Mesothelial cell of epicardium (in vitro differentiated cells): ENCODE results near the gene CACNA1B. TPM values are rescaled to one million over a fixed set of nuclear protein-coding genes. Genes with fewer than 3 reads are reported as not detected.

Source experiments
- DNase-seq, 2 experiments: peaks; one replicate each; pipeline ENCODE4 v3.0.0; 2021; ENCODE audit warnings: low spot score in 2 of 2; ENCODE audit not compliant: unreplicated experiment in 2 of 2
- H3K27ac Mint-ChIP-seq: 2 replicates; pipeline ENCODE4 v1.8.0; 2021; ENCODE audit warnings: mixed read lengths
- H3K27me3 Mint-ChIP-seq: 2 replicates; pipeline ENCODE4 v1.8.0; 2021; ENCODE audit warnings: low read depth, mixed read lengths
- H3K36me3 Mint-ChIP-seq: 2 replicates; pipeline ENCODE4 v1.8.0; 2021; ENCODE audit warnings: mixed read lengths
- H3K4me1 Mint-ChIP-seq: 2 replicates; pipeline ENCODE4 v1.8.0; 2021; ENCODE audit warnings: mixed read lengths
- H3K4me3 Mint-ChIP-seq: 2 replicates; pipeline ENCODE4 v1.8.0; 2021; ENCODE audit warnings: mild to moderate bottlenecking, moderate library complexity, mixed read lengths
- H3K9me3 Mint-ChIP-seq: 2 replicates; pipeline ENCODE4 v1.8.0; 2021; ENCODE audit warnings: mixed read lengths
- CTCF ChIP-seq: fragments of 200-600 bp; sonication (generic); IDR thresholded peaks from one replicate; pipeline ENCODE4 v1.5.0; 2021; ENCODE audit warnings: antibody characterized with exemption; ENCODE audit not compliant: unreplicated experiment
- total RNA-seq: library from RNA; stranded (reverse); gene quantifications from 3 replicates; pipeline ENCODE4 v1.2.1, GENCODE V29; 2021

Gene CACNA1B
- total RNA-seq, 1 donor from 2014 or later: 0.87 TPM

DNA sequence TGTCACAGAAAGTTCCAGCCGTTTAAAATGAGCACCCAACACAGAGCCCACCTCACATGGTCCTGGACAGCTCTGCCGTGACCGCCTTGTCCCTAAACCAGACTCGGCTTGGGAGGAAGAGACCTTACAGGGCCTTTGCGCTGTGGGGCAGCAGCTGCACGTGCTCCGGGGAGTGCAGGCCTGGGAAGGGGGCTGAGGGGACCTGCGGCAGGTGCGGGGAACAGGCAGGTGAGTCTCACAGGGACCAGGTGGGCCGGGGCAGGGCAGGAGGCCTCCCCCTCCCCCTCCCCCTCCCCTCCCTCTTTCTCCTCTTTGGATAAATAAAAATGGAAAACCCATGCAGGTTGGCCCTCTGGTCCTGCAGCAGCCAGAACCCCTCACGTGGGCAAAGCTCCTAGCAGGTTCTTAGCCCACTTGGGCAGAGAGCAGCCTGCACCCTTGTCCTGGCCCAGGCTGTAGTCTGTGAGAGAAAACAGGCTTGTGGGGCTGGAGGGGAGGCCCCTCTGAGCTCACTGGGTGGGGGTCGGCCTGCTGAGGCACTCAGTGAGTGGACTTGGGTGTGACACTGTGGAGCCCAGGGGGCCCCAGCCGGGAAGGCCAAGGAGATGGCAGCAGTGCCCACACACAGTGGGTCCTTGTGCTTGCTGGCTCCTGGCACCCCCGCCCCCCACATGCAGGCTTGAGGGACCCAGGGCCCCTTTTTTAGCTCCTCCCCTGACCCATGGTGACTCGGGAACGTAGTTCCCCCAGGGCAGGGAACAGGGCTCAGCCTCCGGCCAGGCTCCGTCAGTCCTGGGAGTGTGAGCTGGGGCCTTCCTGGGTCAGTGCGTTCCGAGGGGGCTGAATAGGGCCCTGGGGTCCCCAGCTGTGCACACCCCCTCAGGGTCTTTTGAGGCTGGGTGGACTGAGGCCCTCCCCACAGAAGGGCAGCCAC is 40.0 kb upstream of the CACNA1B start:
- no peak for TF ChIP-seq CTCF
- no peak for DNase-seq
- no peaks in the 10 kb centered on the region for H3K27me3 Mint-ChIP-seq
- H3K9me3 Mint-ChIP-seq: peaks cover 15% of the 10 kb centered on the region
- no peak overlapping the region for H3K4me3 Mint-ChIP-seq
- H3K36me3 Mint-ChIP-seq: peaks cover 27% of the 10 kb centered on the region
- H3K27ac Mint-ChIP-seq: no peak overlapping the region
- no peaks in the 10 kb centered on the region for H3K4me1 Mint-ChIP-seq

DNA sequence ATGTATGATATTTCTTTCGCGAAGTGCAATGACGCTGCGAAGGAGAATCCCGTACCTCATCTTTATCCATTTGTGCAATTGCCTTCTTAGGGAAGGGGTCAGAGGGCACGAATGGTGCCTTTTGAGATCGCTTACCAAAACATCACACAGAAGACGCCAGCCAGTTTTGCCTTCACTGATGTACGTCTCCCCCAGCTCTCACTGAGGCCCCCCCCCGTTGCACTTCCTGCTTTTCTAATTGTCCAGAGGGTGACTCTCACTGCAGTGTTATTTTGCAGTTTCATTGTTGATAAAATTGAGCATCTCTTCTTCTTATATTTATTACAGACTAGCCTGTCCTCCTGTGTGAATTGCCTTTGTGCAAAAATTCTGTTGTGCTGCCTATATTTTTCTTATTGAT is 39.0 kb upstream of the CACNA1B start:
- no peaks in the 10 kb centered on the region for H3K27me3 Mint-ChIP-seq
- no peak for DNase-seq
- H3K9me3 Mint-ChIP-seq: peaks cover 15% of the 10 kb centered on the region
- no peak overlapping the region for H3K27ac Mint-ChIP-seq
- TF ChIP-seq CTCF: no peak
- no peak overlapping the region for H3K4me3 Mint-ChIP-seq
- peaks cover 27% of the 10 kb centered on the region for H3K36me3 Mint-ChIP-seq
- H3K4me1 Mint-ChIP-seq: no peaks in the 10 kb centered on the region

DNA sequence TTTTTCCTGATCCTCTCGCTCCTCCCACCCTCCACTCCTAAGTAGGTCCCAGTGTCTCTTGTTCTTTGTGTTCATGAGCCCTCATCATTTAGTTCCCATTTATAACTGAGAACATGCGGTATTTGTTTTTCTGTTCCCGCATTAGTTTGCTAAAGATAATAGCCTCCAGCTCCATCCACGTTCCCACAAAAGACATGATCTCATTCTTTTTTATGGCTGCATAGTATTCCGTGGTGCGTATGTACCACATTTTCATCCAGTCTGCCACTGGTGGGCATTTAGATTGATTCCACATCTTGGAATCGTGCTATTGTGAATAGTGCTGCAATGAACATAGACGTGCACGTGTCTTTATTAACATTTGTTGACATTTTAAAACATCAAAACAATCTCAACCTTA is 34.2 kb upstream of the CACNA1B start:
- TF ChIP-seq CTCF: no peak
- H3K36me3 Mint-ChIP-seq: peaks cover 16% of the 10 kb centered on the region
- no peaks in the 10 kb centered on the region for H3K4me1 Mint-ChIP-seq
- no peak overlapping the region for H3K27ac Mint-ChIP-seq
- no peak overlapping the region for H3K4me3 Mint-ChIP-seq
- DNase-seq: no peak
- no peaks in the 10 kb centered on the region for H3K27me3 Mint-ChIP-seq
- peaks cover 15% of the 10 kb centered on the region for H3K9me3 Mint-ChIP-seq

DNA sequence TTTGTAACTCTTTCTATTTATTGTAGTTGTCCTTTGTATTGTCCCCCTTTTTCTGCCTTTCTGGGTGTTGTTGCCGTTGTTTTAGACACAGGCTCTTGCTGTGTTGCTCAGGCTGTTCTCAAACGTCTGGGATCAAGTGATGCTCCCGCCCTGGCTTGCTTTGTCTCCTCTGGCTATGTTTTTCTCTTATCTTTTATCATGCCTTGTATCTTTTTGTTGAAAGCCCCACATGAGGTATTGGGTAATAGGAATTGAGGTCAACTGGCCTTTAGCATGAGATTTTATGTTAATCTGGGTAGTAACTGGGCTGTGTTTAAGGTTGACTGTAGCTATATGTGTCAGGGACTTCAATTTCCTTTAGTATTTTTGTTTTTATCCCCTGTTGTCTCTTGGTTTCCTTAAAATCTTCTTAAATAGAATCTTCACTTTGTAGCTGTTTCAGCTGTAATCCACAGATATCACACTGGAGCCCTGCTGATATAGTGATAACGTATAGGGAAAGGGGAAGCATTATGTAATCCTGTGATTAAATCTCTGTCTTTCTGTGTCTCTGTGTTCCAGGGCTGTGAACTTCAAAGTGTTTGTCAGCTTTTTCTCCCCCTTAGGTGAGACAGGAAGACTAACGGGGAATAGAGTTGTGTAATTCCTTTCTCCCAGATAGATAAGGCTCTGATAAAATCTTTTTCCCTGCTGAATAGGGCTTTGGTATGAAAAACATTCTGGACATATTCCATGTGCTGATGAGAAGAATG is 25.9 kb upstream of the CACNA1B start:
- peaks cover 4% of the 10 kb centered on the region for H3K36me3 Mint-ChIP-seq
- H3K27ac Mint-ChIP-seq: no peak overlapping the region
- H3K4me1 Mint-ChIP-seq: no peaks in the 10 kb centered on the region
- no peak for TF ChIP-seq CTCF
- DNase-seq: no peak
- H3K27me3 Mint-ChIP-seq: peaks cover 2% of the 10 kb centered on the region
- H3K4me3 Mint-ChIP-seq: no peak overlapping the region
- H3K9me3 Mint-ChIP-seq: peaks cover 20% of the 10 kb centered on the region

- H3K4me3 Mint-ChIP-seq: no peak overlapping the region
- H3K27ac Mint-ChIP-seq: no peak overlapping the region
- no peak for DNase-seq
- peaks cover 4% of the 10 kb centered on the region for H3K36me3 Mint-ChIP-seq
- TF ChIP-seq CTCF: no peak
- H3K4me1 Mint-ChIP-seq: no peaks in the 10 kb centered on the region
- H3K9me3 Mint-ChIP-seq: peaks cover 20% of the 10 kb centered on the region
- H3K27me3 Mint-ChIP-seq: peaks cover 2% of the 10 kb centered on the region
Observed at GRCh38 chr9:137853392-137853995, 24.1 kb upstream of the CACNA1B start.
